ENCODE results near the gene CCDC188.
A peak's percentile ranks its signal among the peaks of the same experiment; 100 is the strongest.

CCDC188 gene

GRCh38 chr22:20116951-20117632, 33.8 kb downstream of the CCDC188 start, which contains the start of gene TRMT2A:
Gene TRMT2A, minus strand, starts transcription at chr22:20117226. Its CDS starts 320 bp downstream, at chr22:20116906.
- peak; percentile 98 for DNase-seq
- peak; percentile 81 for ATAC-seq

- DNase-seq (no peak), ATAC-seq (no peak)
These were observed 34.4 kb downstream of the CCDC188 start for GRCh38 chr22:20116376-20116950.

GRCh38 chr22:20115691-20116375, 35.0 kb downstream of the CCDC188 start, which contains the start of gene RANBP1:
Gene RANBP1, plus strand, starts transcription at chr22:20116104. Its CDS starts 81 bp downstream, at chr22:20116185.
- ATAC-seq, result no peak
- no peak for DNase-seq

- ATAC-seq (no peak), DNase-seq (no peak)
These were observed 36.1 kb downstream of the CCDC188 start for GRCh38 chr22:20114506-20115475.

- ATAC-seq (no peak), DNase-seq (no peak)
These were observed 37.1 kb downstream of the CCDC188 start for GRCh38 chr22:20113551-20114310.

GRCh38 chr22:20112623-20113511, 38.0 kb downstream of the CCDC188 start:
- no peak for DNase-seq
- ATAC-seq, result no peak

- DNase-seq (no peak), ATAC-seq (no peak)
These were observed 38.9 kb downstream of the CCDC188 start for GRCh38 chr22:20111689-20112622.

GRCh38 chr22:20111045-20111688, 39.7 kb downstream of the CCDC188 start:
- ATAC-seq (peak; percentile 81), DNase-seq (peak; percentile 62)

- DNase-seq (no peak), ATAC-seq (no peak)
These were observed 40.4 kb downstream of the CCDC188 start for GRCh38 chr22:20110359-20110985.

- ATAC-seq, result no peak
- DNase-seq, result no peak
These were observed 41.2 kb downstream of the CCDC188 start for GRCh38 chr22:20109411-20110358.

GRCh38 chr22:20108757-20109230, 42.1 kb downstream of the CCDC188 start:
- ATAC-seq, result no peak

GRCh38 chr22:20107951-20108756, 42.7 kb downstream of the CCDC188 start:
- ATAC-seq (no peak), DNase-seq (no peak)

More at GRCh38 chr22:20108757-20109230, 42.1 kb downstream of the CCDC188 start:
- DNase-seq, result no peak

- DNase-seq, result no peak
- no peak for ATAC-seq
These were observed 43.4 kb downstream of the CCDC188 start for GRCh38 chr22:20107471-20107901.

GRCh38 chr22:20106849-20107237, 44.0 kb downstream of the CCDC188 start:
- no peak for ATAC-seq

GRCh38 chr22:20106205-20106848, 44.5 kb downstream of the CCDC188 start:
- no peak for ATAC-seq
- no peak for DNase-seq

More at GRCh38 chr22:20106849-20107237, 44.0 kb downstream of the CCDC188 start:
- DNase-seq, result no peak
